Measurements from ENCODE around the gene DIS3L2. TPM values are rescaled to one million over a fixed set of nuclear protein-coding genes. Genes with fewer than 3 reads are reported as not detected.
A peak's percentile ranks its signal among the peaks of the same experiment; 100 is the strongest.
"Not testable (repeated sequence)": the region's sequence is repeated elsewhere in the genome, so short reads cannot be mapped to it uniquely, and the experiment has no call there.

The DIS3L2 gene
- total RNA-seq, 4 donors from 2014 or later = 22.2 to 31.6 (median 27.8) TPM

GRCh38 chr2:232325324-232326273, 364.1 kb downstream of the DIS3L2 start:
- ATAC-seq (ENCODE audit: low FRiP score) = peak; percentile 26
- DNase-seq (ENCODE audit: low spot score) = no peak
- no peak for TF ChIP-seq CTCF (IDR thresholded peaks at IDR 0.05)

GRCh38 chr2:232326274-232327104, 365.0 kb downstream of the DIS3L2 start:
- ATAC-seq (ENCODE audit: low FRiP score); DNase-seq (ENCODE audit: low spot score): not testable (repeated sequence)

GRCh38 chr2:232327105-232328031, 365.9 kb downstream of the DIS3L2 start:
- ATAC-seq (ENCODE audit: low FRiP score) (no peak), DNase-seq (ENCODE audit: low spot score) (peak; percentile 60)
- TF ChIP-seq CTCF (IDR thresholded peaks at IDR 0.05) = peak in 1 of 3 donors; percentile 67

- ATAC-seq (ENCODE audit: low FRiP score) (no peak), DNase-seq (ENCODE audit: low spot score) (no peak)
- TF ChIP-seq CTCF (IDR thresholded peaks at IDR 0.05) = no peak
Measured at GRCh38 chr2:232328032-232328422, 366.5 kb downstream of the DIS3L2 start.

GRCh38 chr2:232328516-232329460, 367.3 kb downstream of the DIS3L2 start:
- ATAC-seq (ENCODE audit: low FRiP score) = no peak
- no peak for DNase-seq (ENCODE audit: low spot score)
- TF ChIP-seq CTCF (IDR thresholded peaks at IDR 0.05) = no peak

- no peak for TF ChIP-seq CTCF (IDR thresholded peaks at IDR 0.05)
- DNase-seq (ENCODE audit: low spot score) (no peak), ATAC-seq (ENCODE audit: low FRiP score) (no peak)
Measured at GRCh38 chr2:232329716-232330067, 368.2 kb downstream of the DIS3L2 start.

All from omental fat pad (tissue), 4 donors.